Medulla oblongata (tissue), 1 donor: ENCODE measurements around the gene GALNT18.

Source experiments
- DNase-seq: peaks from one replicate; pipeline ENCODE4 v3.0.0-alpha.2; 2015; ENCODE audit errors: extremely low spot score

The GALNT18 gene

GRCh38 chr11:11243590-11244469, 378.0 kb downstream of the GALNT18 start:
- no peak for DNase-seq

GRCh38 chr11:11243209-11243589, 378.6 kb downstream of the GALNT18 start:
- DNase-seq = no peak

DNA sequence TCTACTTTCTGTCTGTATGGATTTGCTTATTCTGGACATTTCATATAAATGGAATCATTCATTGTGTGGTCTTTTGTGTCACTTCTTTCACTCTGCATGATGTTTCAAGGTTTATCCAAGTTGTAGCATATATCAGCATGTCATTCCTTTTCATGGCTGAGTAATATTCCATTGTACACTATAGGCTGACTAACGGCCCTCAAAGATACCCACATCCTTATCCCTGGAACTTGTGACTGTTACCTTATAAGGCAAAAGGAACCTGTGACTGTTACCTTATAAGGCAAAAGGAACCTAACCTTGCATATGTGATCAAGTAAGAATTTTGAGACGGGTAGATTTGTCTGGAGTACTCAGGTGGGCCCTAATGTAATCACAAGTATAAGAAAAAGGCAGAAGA, 380.5 kb downstream of the GALNT18 start:
- no peak for DNase-seq

GRCh38 chr11:11239959-11240358, 381.8 kb downstream of the GALNT18 start:
- no peak for DNase-seq

GRCh38 chr11:11237070-11237832, 384.6 kb downstream of the GALNT18 start:
- no peak for DNase-seq

GRCh38 chr11:11236498-11237059, 385.2 kb downstream of the GALNT18 start:
- DNase-seq = no peak

GRCh38 chr11:11231763-11232162, 390.0 kb downstream of the GALNT18 start:
- no peak for DNase-seq

GRCh38 chr11:11230802-11231562, 390.8 kb downstream of the GALNT18 start:
- DNase-seq = no peak

- DNase-seq = no peak
Observed at GRCh38 chr11:11230087-11230486, 391.7 kb downstream of the GALNT18 start.

DNA sequence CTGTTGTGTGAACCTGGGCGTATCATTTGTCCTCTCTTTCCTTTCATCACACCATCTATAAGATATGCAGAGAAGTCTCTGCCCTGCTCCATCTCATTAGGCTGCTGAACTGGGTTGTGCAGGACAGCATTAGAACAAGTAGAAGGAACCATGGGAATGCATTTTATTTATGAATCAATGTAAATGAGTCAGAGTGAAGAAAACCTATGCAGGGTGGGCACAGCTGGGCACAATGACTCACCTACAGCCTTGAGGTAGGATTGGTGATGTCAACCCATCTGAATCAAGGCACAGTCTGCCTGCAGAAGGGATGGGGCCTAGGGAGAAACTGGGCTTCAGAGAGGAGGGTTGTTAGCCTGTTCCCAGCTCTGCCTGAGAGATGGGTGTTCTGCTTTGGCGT, 392.2 kb downstream of the GALNT18 start:
- no peak for DNase-seq

DNA sequence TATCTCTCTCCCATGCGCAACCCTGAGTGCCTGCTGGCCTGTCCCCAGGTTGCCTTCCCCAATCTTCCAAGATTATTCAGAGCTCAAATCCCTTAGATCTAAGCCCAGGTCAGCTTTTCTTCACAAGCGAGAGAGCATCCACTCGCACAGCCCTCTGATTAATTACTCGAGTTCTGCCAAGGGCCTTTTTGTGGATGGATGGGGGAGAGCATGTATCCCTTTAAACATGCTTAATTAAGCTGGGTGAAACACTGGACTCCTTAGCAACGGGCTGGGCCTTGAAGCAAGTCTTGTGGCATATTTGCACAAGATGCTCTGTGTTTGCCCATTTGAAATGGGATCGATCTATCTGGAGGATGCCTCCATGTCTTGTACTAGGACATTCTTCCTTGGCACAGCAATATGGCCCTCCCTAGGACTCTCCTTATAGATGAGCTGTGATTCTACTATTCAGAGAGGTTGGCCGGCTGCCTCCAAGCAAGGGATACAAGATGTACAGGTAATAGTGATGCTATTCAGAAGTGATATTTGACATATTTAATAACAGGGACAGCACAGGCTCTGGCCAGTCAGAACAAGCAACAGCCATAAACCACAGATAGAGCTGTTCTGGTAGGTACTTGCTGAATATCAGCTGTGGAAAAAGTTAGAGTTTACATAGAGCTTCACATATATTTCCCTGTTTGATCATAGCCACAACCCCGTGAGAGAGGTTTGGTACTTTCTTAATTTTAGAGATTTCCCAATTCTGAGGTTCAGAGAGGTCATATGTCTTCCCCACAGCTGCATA, 394.3 kb downstream of the GALNT18 start:
- peak; percentile 60 for DNase-seq
